ENCODE results near the gene SUGCT. TPM values are rescaled to one million over a fixed set of nuclear protein-coding genes. Genes with fewer than 3 reads are reported as not detected.
A peak's percentile ranks its signal among the peaks of the same experiment; 100 is the strongest.

SUGCT gene
- total and polyA plus RNA-seq, 2 of the 8 experiments (the other 6 are each of a cell fraction or from before 2014, with no cell fraction given): 2.8 to 5.4 TPM

DNA sequence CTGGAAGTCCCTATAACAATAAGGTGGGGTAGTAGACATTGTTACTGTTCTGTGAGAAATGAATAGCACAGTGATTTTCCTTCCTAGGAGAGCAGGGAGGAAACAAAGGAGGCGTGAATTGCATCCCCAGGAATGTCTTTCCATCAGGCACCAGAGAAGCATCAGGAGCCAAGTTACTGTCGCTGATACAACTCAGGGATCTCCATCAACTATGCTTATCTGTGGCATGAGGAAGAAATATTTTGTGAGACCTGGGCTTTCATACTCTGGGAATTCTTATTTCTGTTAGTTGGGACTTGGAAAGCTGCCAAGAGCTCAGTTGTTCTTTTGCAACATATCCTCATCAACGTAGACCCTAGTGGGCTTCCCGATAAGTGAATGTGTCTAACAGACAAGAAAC lies 622.3 kb downstream of the SUGCT start:
- H3K4me3 ChIP-seq (ENCODE audit: extremely low read depth in 1 of 4, insufficient read depth in 2 of 4, low read depth in 3 of 4, low read length in 4 of 4): no peak overlapping the region
- POLR2A ChIA-PET (ENCODE audit: partially characterized antibody): no interaction called here
- no peak overlapping the region for H3K18ac ChIP-seq (ENCODE audit: extremely low read depth, low read length)
- no peak overlapping the region for H3K27ac ChIP-seq (ENCODE audit: low read depth, low read length)
- H3K4me1 ChIP-seq (replicated peaks in 1 of 4; ENCODE audit: control insufficient read depth in 3 of 4, insufficient read depth in 4 of 4, low read length in 3 of 4): peaks cover 2 to 8% (median 4%) of the 10 kb centered on the region in 4 experiments; a peak in 5 of 7 replicates
- no peaks in the 10 kb centered on the region for H3K36me3 ChIP-seq (ENCODE audit: control insufficient read depth in 2 of 4, insufficient read depth in 4 of 4, low read length in 3 of 4)
- no peak overlapping the region for H4K91ac ChIP-seq (replicated peaks; ENCODE audit: insufficient read length, low read length)
- H2BK20ac ChIP-seq (ENCODE audit: low read length): no peak overlapping the region
- H4K5ac ChIP-seq (ENCODE audit: insufficient read length, low read depth, low read length): no peak overlapping the region
- H3K4me2 ChIP-seq (ENCODE audit: insufficient read depth in 1 of 2, low read depth in 2 of 2, low read length in 2 of 2): no peak overlapping the region
- no peak overlapping the region for H4K8ac ChIP-seq (ENCODE audit: extremely low read depth, insufficient read depth, low read length)
- no peak overlapping the region for H2AK5ac ChIP-seq (ENCODE audit: low read depth, low read length)
- H3K14ac ChIP-seq (ENCODE audit: insufficient read length): no peak overlapping the region
- no peak overlapping the region for H3K4ac ChIP-seq (replicated peaks; ENCODE audit: insufficient read length, low read depth, low read length)
- H3K56ac ChIP-seq (replicated peaks; ENCODE audit: insufficient read length, low read depth, low read length): no peak overlapping the region
- no peaks in the 10 kb centered on the region for H3K27me3 ChIP-seq (replicated peaks in 1 of 4; ENCODE audit: control insufficient read depth in 3 of 4, extremely low read depth in 1 of 4, insufficient read depth in 3 of 4, low read length in 3 of 4)
- H4K20me1 ChIP-seq (replicated peaks in 1 of 2; ENCODE audit: control insufficient read depth in 1 of 2, insufficient read depth in 2 of 2, low read length in 2 of 2): no peaks in the 10 kb centered on the region
- 79% methylated on average over 4 of the region's 4 CpGs; no CpG with 5 or more reads in 1 of the 2 experiments for WGBS, 2 experiments (ENCODE audit: extremely low coverage in 1 of 2, insufficient coverage in 1 of 2, insufficient read length in 1 of 2, insufficient replicate concordance in 2 of 2, low coverage in 1 of 2, low lambda C conversion rate in 2 of 2, missing lambda C conversion rate in 1 of 2)
- H2AFZ ChIP-seq (ENCODE audit: low read length): no peak overlapping the region
- no peak overlapping the region for H2BK5ac ChIP-seq (ENCODE audit: low read depth, low read length)
- CTCF ChIA-PET (ENCODE audit: partially characterized antibody): no interaction called here
- no peak overlapping the region for H3K9ac ChIP-seq (replicated peaks in 1 of 4; ENCODE audit: extremely low read depth in 1 of 4, low read depth in 3 of 4, low read length in 3 of 4)
- no peak overlapping the region for H2BK12ac ChIP-seq (ENCODE audit: low read depth, low read length)
- peak; percentile 80 for FAIRE-seq
- no peak overlapping the region for H2BK120ac ChIP-seq (replicated peaks; ENCODE audit: low read depth, low read length)
- H3K79me1 ChIP-seq (ENCODE audit: low read depth, low read length): no peaks in the 10 kb centered on the region
- 0 out of 2 replicates have a peak, but pooled peaks have one; percentile 37 for TF ChIP-seq TEAD4 (IDR thresholded peaks at IDR 0.05; ENCODE audit: low read depth, low read length)
- TF ChIP-seq SAP30 (IDR thresholded peaks at IDR 0.05; ENCODE audit: insufficient read depth, insufficient replicate concordance, low read length): no peak
- no peaks in the 10 kb centered on the region for H3K9me3 ChIP-seq (ENCODE audit: insufficient read depth in 2 of 2, low read depth in 1 of 2, low read length in 1 of 2)
- no peaks in the 10 kb centered on the region for H3K79me2 ChIP-seq (ENCODE audit: control insufficient read depth in 1 of 2, insufficient read depth in 2 of 2, low read length in 2 of 2)
- no peak for DNase-seq (ENCODE audit: low read depth in 1 of 2, low spot score in 2 of 2)
- no peak overlapping the region for H3K23ac ChIP-seq (ENCODE audit: insufficient read length)
- H3K23me2 ChIP-seq (ENCODE audit: low read depth, low read length): no peaks in the 10 kb centered on the region
- no peak overlapping the region for H2BK15ac ChIP-seq (ENCODE audit: low read length)
